Ishikawa (cell line): ENCODE results near the gene NR3C1.

Experiments used
- CEBPB ChIP-seq: IDR thresholded peaks from 2 replicates; pipeline ENCODE4 v1.6.1; 2012
- CREB1 ChIP-seq: IDR thresholded peaks from 2 replicates; pipeline ENCODE4 v1.6.1; 2012; ENCODE audit warnings: low read depth
- EGR1 ChIP-seq: IDR thresholded peaks from 2 replicates; pipeline ENCODE4 v1.6.1; 2012
- EP300 ChIP-seq: IDR thresholded peaks from 2 replicates; pipeline ENCODE4 v1.6.1; 2012; ENCODE audit warnings: borderline replicate concordance
- FOXM1 ChIP-seq: IDR thresholded peaks from 2 replicates; pipeline ENCODE4 v1.6.1; 2012; ENCODE audit warnings: low read depth, borderline replicate concordance
- RAD21 ChIP-seq: IDR thresholded peaks from 2 replicates; pipeline ENCODE4 v1.6.1; 2012; ENCODE audit warnings: low read depth
- TAF1 ChIP-seq: IDR thresholded peaks from 2 replicates; pipeline ENCODE4 v1.6.1; 2012; ENCODE audit warnings: low read depth, mild to moderate bottlenecking
- TCF12 ChIP-seq: IDR thresholded peaks from 2 replicates; pipeline ENCODE4 v1.6.1; 2012; ENCODE audit warnings: low read depth
- YY1 ChIP-seq: IDR thresholded peaks from 2 replicates; pipeline ENCODE4 v1.6.1; 2012; ENCODE audit warnings: low read depth
- TF ChIP-seq, protein P1 (sequence below): IDR thresholded peaks from 2 replicates; pipeline ENCODE4 v1.6.1; 2012; ENCODE audit warnings: low read depth, mild to moderate bottlenecking
- TF ChIP-seq, protein P2 (sequence below): IDR thresholded peaks from 2 replicates; pipeline ENCODE4 v1.6.1; 2012

DNA sequence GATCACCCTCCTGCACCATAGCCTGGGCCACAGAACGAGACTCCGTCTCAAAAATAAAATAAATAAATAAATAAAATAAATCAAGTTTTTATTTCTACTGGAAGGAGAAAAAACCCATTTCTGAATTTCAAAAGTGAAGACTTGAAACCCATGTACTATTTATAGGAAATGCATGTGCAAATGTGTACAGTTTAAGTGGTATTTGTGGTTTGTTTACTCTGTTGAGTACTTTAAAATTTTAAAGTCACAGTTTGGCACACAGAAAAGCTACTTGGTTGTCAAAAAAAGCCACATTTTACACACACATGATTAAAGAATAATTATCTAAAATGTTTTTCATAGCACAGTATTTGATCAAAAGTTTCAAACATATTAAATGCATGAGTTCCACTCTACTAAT, 43.6 kb downstream of the NR3C1 start:
- no peak for TF ChIP-seq CREB1
- TF ChIP-seq RAD21: no peak
- no peak for TF ChIP-seq FOXM1
- no peak for TF ChIP-seq EP300
- no peak for TF ChIP-seq EGR1
- no peak for TF ChIP-seq YY1
- TF ChIP-seq, protein P1, sequence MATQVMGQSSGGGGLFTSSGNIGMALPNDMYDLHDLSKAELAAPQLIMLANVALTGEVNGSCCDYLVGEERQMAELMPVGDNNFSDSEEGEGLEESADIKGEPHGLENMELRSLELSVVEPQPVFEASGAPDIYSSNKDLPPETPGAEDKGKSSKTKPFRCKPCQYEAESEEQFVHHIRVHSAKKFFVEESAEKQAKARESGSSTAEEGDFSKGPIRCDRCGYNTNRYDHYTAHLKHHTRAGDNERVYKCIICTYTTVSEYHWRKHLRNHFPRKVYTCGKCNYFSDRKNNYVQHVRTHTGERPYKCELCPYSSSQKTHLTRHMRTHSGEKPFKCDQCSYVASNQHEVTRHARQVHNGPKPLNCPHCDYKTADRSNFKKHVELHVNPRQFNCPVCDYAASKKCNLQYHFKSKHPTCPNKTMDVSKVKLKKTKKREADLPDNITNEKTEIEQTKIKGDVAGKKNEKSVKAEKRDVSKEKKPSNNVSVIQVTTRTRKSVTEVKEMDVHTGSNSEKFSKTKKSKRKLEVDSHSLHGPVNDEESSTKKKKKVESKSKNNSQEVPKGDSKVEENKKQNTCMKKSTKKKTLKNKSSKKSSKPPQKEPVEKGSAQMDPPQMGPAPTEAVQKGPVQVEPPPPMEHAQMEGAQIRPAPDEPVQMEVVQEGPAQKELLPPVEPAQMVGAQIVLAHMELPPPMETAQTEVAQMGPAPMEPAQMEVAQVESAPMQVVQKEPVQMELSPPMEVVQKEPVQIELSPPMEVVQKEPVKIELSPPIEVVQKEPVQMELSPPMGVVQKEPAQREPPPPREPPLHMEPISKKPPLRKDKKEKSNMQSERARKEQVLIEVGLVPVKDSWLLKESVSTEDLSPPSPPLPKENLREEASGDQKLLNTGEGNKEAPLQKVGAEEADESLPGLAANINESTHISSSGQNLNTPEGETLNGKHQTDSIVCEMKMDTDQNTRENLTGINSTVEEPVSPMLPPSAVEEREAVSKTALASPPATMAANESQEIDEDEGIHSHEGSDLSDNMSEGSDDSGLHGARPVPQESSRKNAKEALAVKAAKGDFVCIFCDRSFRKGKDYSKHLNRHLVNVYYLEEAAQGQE: no peak
- TF ChIP-seq, protein P2, sequence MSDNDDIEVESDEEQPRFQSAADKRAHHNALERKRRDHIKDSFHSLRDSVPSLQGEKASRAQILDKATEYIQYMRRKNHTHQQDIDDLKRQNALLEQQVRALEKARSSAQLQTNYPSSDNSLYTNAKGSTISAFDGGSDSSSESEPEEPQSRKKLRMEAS: no peak
- no peak for TF ChIP-seq CEBPB
- TF ChIP-seq TCF12: no peak
- TF ChIP-seq TAF1: no peak
